HepG2 (cell line): ENCODE results near the gene CCDC175. TPM values are rescaled to one million over a fixed set of nuclear protein-coding genes. Genes with fewer than 3 reads are reported as not detected.

Experiments used
- AKAP8 ChIP-seq: sonication (generic); formaldehyde crosslinking; IDR thresholded peaks from 2 replicates; pipeline ENCODE4 v1.5.1; 2020; ENCODE audit warnings: mild to moderate bottlenecking, missing genetic modification reagents
- ARID2 ChIP-seq: sonication (generic); formaldehyde crosslinking; IDR thresholded peaks from 2 replicates; pipeline ENCODE4 v1.8.1; 2022; ENCODE audit warnings: mild to moderate bottlenecking, missing genetic modification reagents, borderline replicate concordance
- ATF1 ChIP-seq: IDR thresholded peaks from 2 replicates; pipeline ENCODE4 v1.6.1; 2016; ENCODE audit warnings: mild to moderate bottlenecking, control low read depth
- CC2D1A ChIP-seq: sonication (generic); formaldehyde crosslinking; IDR thresholded peaks from 2 replicates; pipeline ENCODE4 v1.8.1; 2023; ENCODE audit warnings: mild to moderate bottlenecking, missing genetic modification reagents
- ETV6 ChIP-seq: sonication (generic); formaldehyde crosslinking; conservative IDR thresholded peaks from 2 replicates; pipeline ENCODE4 v1.4.0; 2020; ENCODE audit warnings: missing genetic modification reagents
- EZH2 ChIP-seq: conservative IDR thresholded peaks from 2 replicates; pipeline ENCODE4 v1.6.1; 2012; ENCODE audit warnings: mild to moderate bottlenecking, low read depth, low read length, moderate library complexity
- FOSL2 ChIP-seq: sonication (generic); formaldehyde crosslinking; IDR thresholded peaks from 2 replicates; pipeline ENCODE4 v1.4.0; 2020; ENCODE audit warnings: missing genetic modification reagents
- HES4 ChIP-seq: sonication (generic); formaldehyde crosslinking; IDR thresholded peaks from 2 replicates; pipeline ENCODE4 v1.9.0; 2021; ENCODE audit warnings: mild to moderate bottlenecking, missing genetic modification reagents, borderline replicate concordance
- KDM4B ChIP-seq: sonication (generic); formaldehyde crosslinking; IDR thresholded peaks from 2 replicates; pipeline ENCODE4 v1.4.0; 2020; ENCODE audit warnings: missing genetic modification reagents
- MED8 ChIP-seq: sonication (generic); formaldehyde crosslinking; IDR thresholded peaks from 2 replicates; pipeline ENCODE4 v1.8.1; 2023; ENCODE audit warnings: mild to moderate bottlenecking, missing genetic modification reagents; ENCODE audit not compliant: insufficient replicate concordance
- NPAS2 ChIP-seq: sonication (generic); formaldehyde crosslinking; IDR thresholded peaks from 2 replicates; pipeline ENCODE4 v1.8.0; 2022; ENCODE audit warnings: mild to moderate bottlenecking, missing genetic modification reagents, borderline replicate concordance
- SMC3 ChIP-seq: IDR thresholded peaks from 2 replicates; pipeline ENCODE4 v1.6.1; 2011; ENCODE audit warnings: low read length, improper control_type of control experiment
- SNAI1 ChIP-seq: sonication (generic); formaldehyde crosslinking; IDR thresholded peaks from 2 replicates; pipeline ENCODE4 v1.5.0; 2020; ENCODE audit warnings: mild to moderate bottlenecking, missing genetic modification reagents, borderline replicate concordance
- SUZ12 ChIP-seq: fragments of 150-350 bp; IDR thresholded peaks from 2 replicates; pipeline ENCODE4 v1.6.1; 2014; ENCODE audit warnings: low read depth, low read length
- TSC22D2 ChIP-seq: sonication (generic); formaldehyde crosslinking; IDR thresholded peaks from 2 replicates; pipeline ENCODE4 v1.5.1; 2020; ENCODE audit warnings: missing genetic modification reagents, mild to moderate bottlenecking, borderline replicate concordance
- ZBTB38 ChIP-seq: sonication (generic); formaldehyde crosslinking; IDR thresholded peaks from 2 replicates; pipeline ENCODE4 v1.5.1; 2020; ENCODE audit warnings: mild to moderate bottlenecking, missing genetic modification reagents
- ZC3H13 ChIP-seq: sonication (generic); formaldehyde crosslinking; IDR thresholded peaks from 2 replicates; pipeline ENCODE4 v1.8.1; 2023; ENCODE audit warnings: mild to moderate bottlenecking, missing genetic modification reagents, moderate library complexity
- ZNF180 ChIP-seq: sonication (generic); formaldehyde crosslinking; IDR thresholded peaks from 2 replicates; pipeline ENCODE4 v1.4.0; 2020; ENCODE audit warnings: low read depth, missing genetic modification reagents, borderline replicate concordance
- ZNF547 ChIP-seq: sonication (generic); formaldehyde crosslinking; IDR thresholded peaks from 2 replicates; pipeline ENCODE4 v1.5.1; 2020; ENCODE audit warnings: mild to moderate bottlenecking, missing genetic modification reagents
- ZNF605 ChIP-seq: sonication (generic); formaldehyde crosslinking; IDR thresholded peaks from 2 replicates; pipeline ENCODE4 v1.8.0; 2022; ENCODE audit warnings: mild to moderate bottlenecking, missing genetic modification reagents
- ZNF672 ChIP-seq: sonication (generic); formaldehyde crosslinking; IDR thresholded peaks from 2 replicates; pipeline ENCODE4 v1.8.1; 2022; ENCODE audit warnings: missing genetic modification reagents
- ZNF749 ChIP-seq: sonication (generic); formaldehyde crosslinking; IDR thresholded peaks from 2 replicates; pipeline ENCODE4 v1.8.0; 2022; ENCODE audit warnings: mild to moderate bottlenecking, missing genetic modification reagents, moderate library complexity, borderline replicate concordance
- ZNF773 ChIP-seq: sonication (generic); formaldehyde crosslinking; IDR thresholded peaks from 2 replicates; pipeline ENCODE4 v1.4.0; 2020; ENCODE audit warnings: missing genetic modification reagents, borderline replicate concordance
- ZNF879 ChIP-seq: sonication (generic); formaldehyde crosslinking; IDR thresholded peaks from 2 replicates; pipeline ENCODE4 v1.8.1; 2023; ENCODE audit warnings: missing genetic modification reagents
- polyA plus RNA-seq, 8 experiments: library from polyadenylated mRNA; depleted of rRNA in 3 of 8; stranded (reverse) in 7 of 8; unstranded in 1 of 8; fragments of >200 nt; fragmentation: Illumina TruSeq in 4 of 8; extraction: Trizol in 4 of 8; gene quantifications; 2 replicates each; pipeline versions ENCODE4 v1.2.1 to v1.2.3, GENCODE V29; 2011 to 2016; ENCODE audit warnings: low read depth in 4 of 8, missing spikeins in 1 of 8, mixed read lengths in 1 of 8; ENCODE audit not compliant: insufficient read depth in 1 of 8
- total RNA-seq, 5 experiments: library from RNA; depleted of rRNA; stranded (reverse); fragments of >200 nt; fragmentation: Illumina TruSeq; extraction: Trizol; gene quantifications; 2 replicates each; pipeline ENCODE4 v1.2.3, GENCODE V29; 2016; ENCODE audit warnings: low read depth in 1 of 5
- TF ChIP-seq, protein P1 (sequence below), 2 experiments: sonication (generic) in 1 of 2; formaldehyde crosslinking in 1 of 2; IDR thresholded peaks; 2 replicates each; pipeline versions ENCODE4 v1.4.0 to v1.6.1; 2018 to 2020; ENCODE audit warnings: missing genetic modification reagents in 2 of 2, borderline replicate concordance in 1 of 2, low read depth in 1 of 2, mild to moderate bottlenecking in 1 of 2, missing biosample characterization in 1 of 2
- TF ChIP-seq, protein P2 (sequence below): sonication (generic); formaldehyde crosslinking; conservative IDR thresholded peaks from 2 replicates; pipeline ENCODE4 v1.4.0; 2020; ENCODE audit warnings: missing genetic modification reagents
- TF ChIP-seq, protein P3 (sequence below): sonication (generic); formaldehyde crosslinking; IDR thresholded peaks from 2 replicates; pipeline ENCODE4 v1.5.0; 2020; ENCODE audit warnings: mild to moderate bottlenecking, missing genetic modification reagents, borderline replicate concordance

Gene CCDC175
- total and polyA plus RNA-seq, 2 of the 13 experiments (the other 11 are each of a cell fraction or from before 2014, with no cell fraction given): not detected

DNA sequence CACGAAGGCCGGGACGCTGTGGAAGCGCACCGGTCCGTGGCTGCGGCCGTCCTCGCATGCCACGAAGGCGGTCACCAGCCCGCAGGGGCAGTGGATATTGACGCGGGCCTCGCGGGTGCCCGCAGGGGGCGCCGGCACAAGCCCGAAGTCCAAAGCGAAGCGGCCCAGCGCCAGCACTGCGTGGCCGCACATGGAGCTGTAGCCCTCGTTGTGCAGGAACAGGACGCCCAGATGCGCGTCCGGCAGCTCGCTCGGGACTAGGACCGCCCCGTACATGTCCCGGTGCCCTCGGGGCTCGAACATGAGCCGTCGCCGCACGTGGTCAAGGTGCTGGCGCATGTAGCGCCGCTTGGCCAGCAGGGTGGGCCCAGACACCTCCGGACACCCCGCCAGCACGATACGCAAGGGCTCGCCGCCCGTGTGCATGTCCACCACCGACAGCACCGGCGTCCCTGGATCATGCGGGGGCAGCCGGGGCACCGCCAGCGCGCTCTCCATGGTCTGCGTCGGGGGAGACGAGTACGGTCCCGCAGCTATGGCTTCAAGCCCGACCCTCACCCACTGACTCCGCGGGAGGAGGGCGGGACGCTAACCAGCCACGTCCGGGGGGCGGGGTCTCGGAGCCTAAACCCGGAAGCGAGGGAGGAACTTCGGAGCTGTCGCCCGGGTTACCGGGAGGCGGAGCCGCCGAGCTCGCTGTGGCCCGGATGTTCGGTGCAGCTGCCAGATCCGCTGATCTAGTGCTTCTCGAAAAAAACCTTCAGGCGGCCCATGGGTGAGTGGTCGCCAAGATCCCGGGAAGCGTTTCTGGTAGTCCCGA is 92.6 kb downstream of the CCDC175 start, which contains the start of the genes JKAMP and L3HYPDH (continued):
- TF ChIP-seq, protein P1, sequence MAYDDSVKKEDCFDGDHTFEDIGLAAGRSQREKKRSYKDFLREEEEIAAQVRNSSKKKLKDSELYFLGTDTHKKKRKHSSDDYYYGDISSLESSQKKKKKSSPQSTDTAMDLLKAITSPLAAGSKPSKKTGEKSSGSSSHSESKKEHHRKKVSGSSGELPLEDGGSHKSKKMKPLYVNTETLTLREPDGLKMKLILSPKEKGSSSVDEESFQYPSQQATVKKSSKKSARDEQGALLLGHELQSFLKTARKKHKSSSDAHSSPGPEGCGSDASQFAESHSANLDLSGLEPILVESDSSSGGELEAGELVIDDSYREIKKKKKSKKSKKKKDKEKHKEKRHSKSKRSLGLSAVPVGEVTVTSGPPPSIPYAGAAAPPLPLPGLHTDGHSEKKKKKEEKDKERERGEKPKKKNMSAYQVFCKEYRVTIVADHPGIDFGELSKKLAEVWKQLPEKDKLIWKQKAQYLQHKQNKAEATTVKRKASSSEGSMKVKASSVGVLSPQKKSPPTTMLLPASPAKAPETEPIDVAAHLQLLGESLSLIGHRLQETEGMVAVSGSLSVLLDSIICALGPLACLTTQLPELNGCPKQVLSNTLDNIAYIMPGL (CRISPR knock-in tag; IDR thresholded peaks at IDR 0.05; ENCODE audit: borderline replicate concordance in 1 of 2, low read depth in 1 of 2): peak; percentile 98 to 99
- TF ChIP-seq NPAS2 (CRISPR knock-in tag): no peak
- peak; percentile 95 for TF ChIP-seq HES4 (CRISPR knock-in tag)
- peak; percentile 56 for TF ChIP-seq FOSL2
- TF ChIP-seq ETV6 (CRISPR knock-in tag): peak; percentile 70
- peak; percentile 77; the same call in 1 of the 2 replicates for TF ChIP-seq AKAP8 (CRISPR knock-in tag)
- no peak for TF ChIP-seq TSC22D2 (CRISPR knock-in tag)
- peak; percentile 97 for TF ChIP-seq ZNF547 (CRISPR knock-in tag)
- TF ChIP-seq ZC3H13 (CRISPR knock-in tag): peak; percentile 89
- TF ChIP-seq SUZ12: no peak
- no peak for TF ChIP-seq EZH2
- peak; percentile 82; the same call in 1 of the 2 replicates for TF ChIP-seq ZBTB38 (CRISPR knock-in tag)
- TF ChIP-seq ZNF672 (CRISPR knock-in tag): no peak
- TF ChIP-seq, protein P2, sequence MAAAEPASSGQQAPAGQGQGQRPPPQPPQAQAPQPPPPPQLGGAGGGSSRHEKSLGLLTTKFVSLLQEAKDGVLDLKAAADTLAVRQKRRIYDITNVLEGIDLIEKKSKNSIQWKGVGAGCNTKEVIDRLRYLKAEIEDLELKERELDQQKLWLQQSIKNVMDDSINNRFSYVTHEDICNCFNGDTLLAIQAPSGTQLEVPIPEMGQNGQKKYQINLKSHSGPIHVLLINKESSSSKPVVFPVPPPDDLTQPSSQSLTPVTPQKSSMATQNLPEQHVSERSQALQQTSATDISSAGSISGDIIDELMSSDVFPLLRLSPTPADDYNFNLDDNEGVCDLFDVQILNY: no peak
- TF ChIP-seq ZNF749 (CRISPR knock-in tag): peak; percentile 97
- no peak for TF ChIP-seq SMC3
- no peak for TF ChIP-seq CC2D1A
- TF ChIP-seq ZNF180 (CRISPR knock-in tag): no peak; the same call in 1 of the 2 replicates
- no peak; the same call in 1 of the 2 replicates for TF ChIP-seq ZNF773 (CRISPR knock-in tag)
- TF ChIP-seq SNAI1: peak; percentile 96; the same call in 1 of the 2 replicates
- TF ChIP-seq ZNF605: peak; percentile 99
- peak; percentile 99 for TF ChIP-seq ARID2 (CRISPR knock-in tag)
- TF ChIP-seq, protein P3, sequence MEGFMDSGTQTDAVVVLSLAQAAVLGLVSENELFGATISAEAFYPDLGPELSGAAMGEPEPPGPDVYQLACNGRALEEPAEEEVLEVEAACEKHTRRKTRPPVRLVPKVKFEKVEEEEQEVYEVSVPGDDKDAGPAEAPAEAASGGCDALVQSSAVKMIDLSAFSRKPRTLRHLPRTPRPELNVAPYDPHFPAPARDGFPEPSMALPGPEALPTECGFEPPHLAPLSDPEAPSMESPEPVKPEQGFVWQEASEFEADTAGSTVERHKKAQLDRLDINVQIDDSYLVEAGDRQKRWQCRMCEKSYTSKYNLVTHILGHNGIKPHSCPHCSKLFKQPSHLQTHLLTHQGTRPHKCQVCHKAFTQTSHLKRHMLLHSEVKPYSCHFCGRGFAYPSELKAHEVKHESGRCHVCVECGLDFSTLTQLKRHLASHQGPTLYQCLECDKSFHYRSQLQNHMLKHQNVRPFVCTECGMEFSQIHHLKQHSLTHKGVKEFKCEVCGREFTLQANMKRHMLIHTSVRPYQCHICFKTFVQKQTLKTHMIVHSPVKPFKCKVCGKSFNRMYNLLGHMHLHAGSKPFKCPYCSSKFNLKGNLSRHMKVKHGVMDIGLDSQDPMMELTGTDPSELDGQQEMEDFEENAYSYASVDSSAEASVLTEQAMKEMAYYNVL (CRISPR knock-in tag): no peak
- TF ChIP-seq ATF1 (CRISPR knock-in tag): no peak
- TF ChIP-seq ZNF879 (CRISPR knock-in tag): peak; percentile 98
- peak; percentile 89 for TF ChIP-seq KDM4B (CRISPR knock-in tag)
- TF ChIP-seq MED8 (CRISPR knock-in tag): peak; percentile 84
